ENCODE measurements around the gene TRIM5. TPM values are rescaled to one million over a fixed set of nuclear protein-coding genes. Genes with fewer than 3 reads are reported as not detected.
"Not testable (repeated sequence)": the region's sequence is repeated elsewhere in the genome, so short reads cannot be mapped to it uniquely, and the experiment has no call there.

TRIM5 gene, protein sequence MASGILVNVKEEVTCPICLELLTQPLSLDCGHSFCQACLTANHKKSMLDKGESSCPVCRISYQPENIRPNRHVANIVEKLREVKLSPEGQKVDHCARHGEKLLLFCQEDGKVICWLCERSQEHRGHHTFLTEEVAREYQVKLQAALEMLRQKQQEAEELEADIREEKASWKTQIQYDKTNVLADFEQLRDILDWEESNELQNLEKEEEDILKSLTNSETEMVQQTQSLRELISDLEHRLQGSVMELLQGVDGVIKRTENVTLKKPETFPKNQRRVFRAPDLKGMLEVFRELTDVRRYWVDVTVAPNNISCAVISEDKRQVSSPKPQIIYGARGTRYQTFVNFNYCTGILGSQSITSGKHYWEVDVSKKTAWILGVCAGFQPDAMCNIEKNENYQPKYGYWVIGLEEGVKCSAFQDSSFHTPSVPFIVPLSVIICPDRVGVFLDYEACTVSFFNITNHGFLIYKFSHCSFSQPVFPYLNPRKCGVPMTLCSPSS
- total RNA-seq, result 20.5 and 28.5 TPM in 2 replicates

DNA sequence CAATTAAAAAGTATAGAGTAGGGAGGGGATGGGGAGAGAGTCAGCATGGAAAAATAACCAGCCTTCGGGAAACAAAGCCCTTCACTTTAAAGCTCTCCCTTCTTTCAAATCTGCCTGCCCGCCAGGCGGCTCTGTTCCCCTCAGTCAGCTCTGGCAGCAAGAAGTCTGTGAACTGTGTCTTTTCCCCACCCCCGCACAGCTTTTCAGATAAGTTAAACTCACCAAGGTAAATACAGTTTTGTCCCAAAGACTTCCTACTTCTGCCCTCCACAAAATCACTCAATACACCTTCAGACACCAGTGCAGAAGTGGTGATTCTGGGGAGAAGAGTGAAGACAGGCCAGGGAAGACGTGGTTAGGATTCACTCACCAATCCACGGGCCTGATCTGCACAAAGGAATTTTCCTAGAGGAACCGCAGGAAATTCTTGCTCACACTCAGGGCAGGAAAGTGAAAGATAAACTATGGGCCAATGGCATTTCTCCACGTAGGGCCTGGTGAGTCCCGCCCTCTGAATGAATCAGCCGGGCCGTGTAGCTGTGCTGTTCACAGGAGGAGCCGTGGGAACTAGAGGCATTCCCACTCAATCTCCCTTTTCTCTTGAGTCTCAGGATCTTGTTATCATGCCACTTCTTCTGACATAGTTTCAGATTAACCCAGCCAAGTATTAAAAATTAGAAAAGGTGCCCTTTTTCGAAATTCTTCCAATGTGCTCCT lies at the start of gene TRIM5:
TSS of gene TRIM5 (minus strand) at position 429 of the 717 bp plus-strand sequence. CDS start 4,897 bp downstream, outside the sequence.
- TF ChIP-seq, protein P1, sequence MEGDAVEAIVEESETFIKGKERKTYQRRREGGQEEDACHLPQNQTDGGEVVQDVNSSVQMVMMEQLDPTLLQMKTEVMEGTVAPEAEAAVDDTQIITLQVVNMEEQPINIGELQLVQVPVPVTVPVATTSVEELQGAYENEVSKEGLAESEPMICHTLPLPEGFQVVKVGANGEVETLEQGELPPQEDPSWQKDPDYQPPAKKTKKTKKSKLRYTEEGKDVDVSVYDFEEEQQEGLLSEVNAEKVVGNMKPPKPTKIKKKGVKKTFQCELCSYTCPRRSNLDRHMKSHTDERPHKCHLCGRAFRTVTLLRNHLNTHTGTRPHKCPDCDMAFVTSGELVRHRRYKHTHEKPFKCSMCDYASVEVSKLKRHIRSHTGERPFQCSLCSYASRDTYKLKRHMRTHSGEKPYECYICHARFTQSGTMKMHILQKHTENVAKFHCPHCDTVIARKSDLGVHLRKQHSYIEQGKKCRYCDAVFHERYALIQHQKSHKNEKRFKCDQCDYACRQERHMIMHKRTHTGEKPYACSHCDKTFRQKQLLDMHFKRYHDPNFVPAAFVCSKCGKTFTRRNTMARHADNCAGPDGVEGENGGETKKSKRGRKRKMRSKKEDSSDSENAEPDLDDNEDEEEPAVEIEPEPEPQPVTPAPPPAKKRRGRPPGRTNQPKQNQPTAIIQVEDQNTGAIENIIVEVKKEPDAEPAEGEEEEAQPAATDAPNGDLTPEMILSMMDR (conservative IDR thresholded peaks at IDR 0.05; ENCODE audit: low read depth, low read length), result peak; percentile 73
- peak; percentile 94 for DNase-seq (ENCODE audit: low read depth)
- H3K4me3 ChIP-seq (ENCODE audit: low read depth, low read length), result peak within 1 kb of the TSS; percentile 53

DNA sequence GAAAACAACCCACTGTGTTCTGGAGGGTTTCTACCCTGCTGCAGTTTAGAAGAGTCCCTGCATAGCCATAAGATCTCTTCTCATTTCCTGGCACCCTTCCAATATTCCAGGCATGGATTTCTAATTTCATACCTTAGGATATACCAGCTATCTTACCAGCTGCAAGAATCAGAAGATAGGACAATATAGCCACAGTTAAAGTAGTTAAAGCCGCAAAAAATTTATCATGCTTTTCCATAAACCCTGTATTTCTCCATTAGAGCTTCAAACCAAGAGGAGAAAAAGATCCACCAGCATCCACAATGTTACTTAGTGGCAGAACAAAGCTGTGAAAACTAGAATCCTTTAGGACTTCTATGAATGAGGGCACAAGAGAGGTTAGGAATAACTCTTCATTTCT lies 42.8 kb upstream of the TRIM5 start:
- DNase-seq (ENCODE audit: low read depth), result no peak
- H3K4me3 ChIP-seq (ENCODE audit: low read depth, low read length), result no peak overlapping the region
- TF ChIP-seq, protein P1 (conservative IDR thresholded peaks at IDR 0.05; ENCODE audit: low read depth, low read length), result no peak

DNA sequence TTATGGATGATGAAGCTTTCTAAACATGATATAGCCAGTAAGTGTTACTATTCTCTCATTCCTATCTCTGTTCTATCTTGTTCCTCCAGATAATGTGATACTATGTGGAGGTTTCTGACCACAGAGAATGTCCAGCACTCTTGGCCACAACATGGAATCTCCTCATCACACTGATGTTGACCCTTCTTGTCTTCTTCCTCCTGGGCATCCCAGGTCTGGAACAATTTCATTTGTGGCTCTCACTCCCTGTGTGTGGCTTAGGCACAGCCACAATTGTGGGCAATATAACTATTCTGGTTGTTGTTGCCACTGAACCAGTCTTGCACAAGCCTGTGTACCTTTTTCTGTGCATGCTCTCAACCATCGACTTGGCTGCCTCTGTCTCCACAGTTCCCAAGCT lies 41.5 kb upstream of the TRIM5 start:
- no peak overlapping the region for H3K4me3 ChIP-seq (ENCODE audit: low read depth, low read length)
- no peak for DNase-seq (ENCODE audit: low read depth)
- TF ChIP-seq, protein P1 (conservative IDR thresholded peaks at IDR 0.05; ENCODE audit: low read depth, low read length), result no peak

DNA sequence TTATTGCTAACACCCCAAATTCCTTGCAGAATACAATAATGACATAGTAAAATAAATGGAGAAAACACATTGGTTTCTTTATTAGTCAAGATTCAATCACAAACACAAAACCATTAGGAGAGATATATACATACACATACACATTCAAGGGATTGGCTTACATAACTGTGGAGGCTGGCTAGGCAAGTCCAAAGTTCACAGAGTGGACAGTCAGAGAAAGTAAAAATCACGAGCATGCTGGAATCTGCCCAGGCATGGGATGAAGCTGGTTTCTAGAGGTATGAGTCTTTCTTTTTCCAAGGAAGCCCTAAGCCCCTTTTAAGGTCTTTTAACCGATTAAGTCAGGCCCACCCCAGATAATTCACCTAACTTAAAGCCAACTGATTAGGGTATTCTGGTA lies 37.7 kb upstream of the TRIM5 start:
- no peak overlapping the region for H3K4me3 ChIP-seq (ENCODE audit: low read depth, low read length)
- TF ChIP-seq, protein P1 (conservative IDR thresholded peaks at IDR 0.05; ENCODE audit: low read depth, low read length), result no peak
- DNase-seq (ENCODE audit: low read depth), result no peak

- no peak overlapping the region for H3K4me3 ChIP-seq (ENCODE audit: low read depth, low read length)
- TF ChIP-seq, protein P1 (conservative IDR thresholded peaks at IDR 0.05; ENCODE audit: low read depth, low read length), result no peak
- no peak for DNase-seq (ENCODE audit: low read depth)
These were observed 35.0 kb upstream of the TRIM5 start for GRCh38 chr11:5719703-5720495.

GRCh38 chr11:5716518-5716917 lies 31.6 kb upstream of the TRIM5 start:
- H3K4me3 ChIP-seq (ENCODE audit: low read depth, low read length); DNase-seq (ENCODE audit: low read depth): not testable (repeated sequence)

GRCh38 chr11:5713695-5714094 lies 28.8 kb upstream of the TRIM5 start:
- TF ChIP-seq, protein P1 (conservative IDR thresholded peaks at IDR 0.05; ENCODE audit: low read depth, low read length), result no peak
- DNase-seq (ENCODE audit: low read depth), result no peak
- H3K4me3 ChIP-seq (ENCODE audit: low read depth, low read length), result no peak overlapping the region
